PC-9 (cell line): ENCODE data around the gene PDE4D. TPM values are rescaled to one million over a fixed set of nuclear protein-coding genes. Genes with fewer than 3 reads are reported as not detected.

Experiments
- BruUV-seq: library from RNA; stranded (reverse); fragments of 400-500 nt; replicated peaks from 2 replicates; lab custom pipeline; 2021; lab: Mats Ljungman, UMichigan
- CTCF ChIA-PET: fragments of 300-600 bp; sonication (Branson Sonifier 250); formaldehyde crosslinking; loops from one replicate; lab custom pipeline; 2022; ENCODE audit warnings: antibody characterized with exemption; lab: Charles Lee
- POLR2A ChIA-PET: fragments of 300-600 bp; sonication (Branson Sonifier 250); formaldehyde crosslinking; loops from one replicate; lab custom pipeline; 2022; ENCODE audit warnings: antibody characterized with exemption; ENCODE audit not compliant: unreplicated experiment; lab: Charles Lee
- DNase-seq, 2 experiments: peaks; one replicate each; pipeline versions ENCODE4 v3.0.0 to v3.0.0-alpha.2; 2015 to 2022; ENCODE audit warnings: mixed read lengths in 1 of 2
- H2AFZ ChIP-seq: fragments of 200-600 bp; sonication (generic); 2 replicates; pipeline ENCODE4 v1.8.1; 2017; ENCODE audit warnings: antibody characterized with exemption
- H3F3A ChIP-seq: fragments of 200-600 bp; sonication (generic); 2 replicates; pipeline ENCODE4 v1.8.1; 2017; ENCODE audit warnings: antibody characterized with exemption, mild to moderate bottlenecking, low read depth; ENCODE audit not compliant: insufficient read depth
- H3K27ac ChIP-seq: fragments of 200-600 bp; sonication (generic); 2 replicates; pipeline ENCODE4 v1.6.1; 2016; ENCODE audit warnings: mixed run types
- H3K27me3 ChIP-seq: fragments of 200-600 bp; sonication (generic); 2 replicates; pipeline ENCODE4 v1.6.1; 2016; ENCODE audit warnings: low read depth, mixed run types; ENCODE audit not compliant: insufficient read depth
- H3K36me3 ChIP-seq: fragments of 200-600 bp; sonication (generic); 2 replicates; pipeline ENCODE4 v1.6.1; 2016; ENCODE audit warnings: low read depth, mixed run types
- H3K4me1 ChIP-seq: fragments of 200-600 bp; sonication (generic); replicated peaks from 2 replicates; pipeline ENCODE4 v1.6.1; 2016; ENCODE audit warnings: mixed run types; ENCODE audit not compliant: insufficient read depth
- H3K4me2 ChIP-seq: fragments of 200-600 bp; sonication (generic); 2 replicates; pipeline ENCODE4 v1.6.1; 2017; ENCODE audit warnings: mixed run types
- H3K4me3 ChIP-seq: fragments of 200-600 bp; sonication (generic); 2 replicates; pipeline ENCODE4 v1.6.1; 2016; ENCODE audit warnings: mixed run types
- H3K79me2 ChIP-seq: fragments of 200-600 bp; sonication (generic); 2 replicates; pipeline ENCODE4 v1.6.1; 2017; ENCODE audit warnings: low read depth, mixed run types
- H3K9me2 ChIP-seq: fragments of 200-600 bp; sonication (generic); 2 replicates; pipeline ENCODE4 v1.8.1; 2017; ENCODE audit warnings: mild to moderate bottlenecking; ENCODE audit not compliant: insufficient read depth
- H3K9me3 ChIP-seq: fragments of 200-600 bp; sonication (generic); 2 replicates; pipeline ENCODE4 v1.8.1; 2016; ENCODE audit warnings: low read depth; ENCODE audit not compliant: insufficient read depth
- H4K20me1 ChIP-seq: fragments of 200-600 bp; sonication (generic); 2 replicates; pipeline ENCODE4 v1.8.1; 2017; ENCODE audit not compliant: insufficient read depth
- EZH2 ChIP-seq: fragments of 200-600 bp; sonication (generic); IDR thresholded peaks from 2 replicates; pipeline ENCODE4 v1.8.0; 2017; ENCODE audit warnings: antibody characterized with exemption, low read depth
- intact Hi-C: fragments of 100-400 bp; cut with micrococcal nuclease; formaldehyde crosslinking; loops from one replicate; pipeline ENCODE4 v1.10.0; 2022; ENCODE audit not compliant: unreplicated experiment
- total RNA-seq: library from RNA; stranded (reverse); gene quantifications from 2 replicates; pipeline ENCODE4 v1.2.3, GENCODE V29; 2021
- TF ChIP-seq, protein P1 (sequence below): fragments of 200-600 bp; sonication (generic); conservative IDR thresholded peaks from 2 replicates; pipeline ENCODE4 v1.6.1; 2017; ENCODE audit warnings: mixed run types, antibody characterized with exemption, mild to moderate bottlenecking, moderate library complexity

Gene PDE4D
- total RNA-seq, 1 experiment from 2014 or later, result 9.8 TPM

DNA sequence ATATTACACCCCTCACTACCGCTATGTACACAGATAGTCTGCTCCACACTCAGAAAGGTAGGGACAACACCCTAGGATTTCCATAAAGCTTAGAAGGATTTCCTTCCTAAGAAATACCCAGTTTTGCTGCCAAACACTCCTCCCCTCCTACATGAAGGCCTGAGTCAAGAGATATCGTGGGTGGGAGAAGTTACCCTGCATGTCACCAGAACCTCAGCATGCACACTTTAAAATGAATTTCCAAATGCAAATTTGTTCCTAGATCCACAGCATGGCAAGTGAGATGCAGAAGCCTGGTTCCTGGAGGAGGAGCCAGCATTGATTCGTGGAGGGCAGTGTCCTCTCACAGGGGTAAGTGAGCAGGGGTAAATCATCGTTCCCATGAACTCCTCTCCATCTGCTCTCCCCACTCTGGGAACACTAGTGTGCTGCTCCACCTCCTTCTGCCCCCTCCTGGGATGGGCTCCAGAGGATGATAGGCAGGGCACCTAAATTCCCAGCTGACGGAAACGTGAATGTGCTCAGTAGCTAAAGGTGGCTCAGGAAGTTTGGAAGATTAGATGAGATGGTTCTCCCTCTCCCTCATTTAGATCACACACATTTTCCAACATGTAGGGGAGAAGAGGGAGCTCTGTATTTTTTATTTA lies 76.7 kb downstream of the PDE4D start:
- Histone ChIP-seq H3K4me2 (no peak overlapping the region), H4K20me1 (no peaks in the 10 kb centered on the region), H3K27ac (no peak overlapping the region), H3K79me2 (no peaks in the 10 kb centered on the region), H3K4me3 (no peak overlapping the region), H3F3A (no peaks in the 10 kb centered on the region), H3K4me1 (0 out of 2 replicates have a peak, but pooled peaks cover 4% of the 10 kb centered on the region), H2AFZ (no peak overlapping the region), H3K9me3 (no peaks in the 10 kb centered on the region), H3K36me3 (no peaks in the 10 kb centered on the region), H3K9me2 (no peaks in the 10 kb centered on the region), H3K27me3 (no peaks in the 10 kb centered on the region)
- DNase-seq, result no peak
- no TSS peak for BruUV-seq
- ChIA-PET CTCF (no interaction called here), POLR2A (no interaction called here)
- TF ChIP-seq, protein P1, sequence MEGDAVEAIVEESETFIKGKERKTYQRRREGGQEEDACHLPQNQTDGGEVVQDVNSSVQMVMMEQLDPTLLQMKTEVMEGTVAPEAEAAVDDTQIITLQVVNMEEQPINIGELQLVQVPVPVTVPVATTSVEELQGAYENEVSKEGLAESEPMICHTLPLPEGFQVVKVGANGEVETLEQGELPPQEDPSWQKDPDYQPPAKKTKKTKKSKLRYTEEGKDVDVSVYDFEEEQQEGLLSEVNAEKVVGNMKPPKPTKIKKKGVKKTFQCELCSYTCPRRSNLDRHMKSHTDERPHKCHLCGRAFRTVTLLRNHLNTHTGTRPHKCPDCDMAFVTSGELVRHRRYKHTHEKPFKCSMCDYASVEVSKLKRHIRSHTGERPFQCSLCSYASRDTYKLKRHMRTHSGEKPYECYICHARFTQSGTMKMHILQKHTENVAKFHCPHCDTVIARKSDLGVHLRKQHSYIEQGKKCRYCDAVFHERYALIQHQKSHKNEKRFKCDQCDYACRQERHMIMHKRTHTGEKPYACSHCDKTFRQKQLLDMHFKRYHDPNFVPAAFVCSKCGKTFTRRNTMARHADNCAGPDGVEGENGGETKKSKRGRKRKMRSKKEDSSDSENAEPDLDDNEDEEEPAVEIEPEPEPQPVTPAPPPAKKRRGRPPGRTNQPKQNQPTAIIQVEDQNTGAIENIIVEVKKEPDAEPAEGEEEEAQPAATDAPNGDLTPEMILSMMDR, result no peak
- intact Hi-C loops, result no loop called here

DNA sequence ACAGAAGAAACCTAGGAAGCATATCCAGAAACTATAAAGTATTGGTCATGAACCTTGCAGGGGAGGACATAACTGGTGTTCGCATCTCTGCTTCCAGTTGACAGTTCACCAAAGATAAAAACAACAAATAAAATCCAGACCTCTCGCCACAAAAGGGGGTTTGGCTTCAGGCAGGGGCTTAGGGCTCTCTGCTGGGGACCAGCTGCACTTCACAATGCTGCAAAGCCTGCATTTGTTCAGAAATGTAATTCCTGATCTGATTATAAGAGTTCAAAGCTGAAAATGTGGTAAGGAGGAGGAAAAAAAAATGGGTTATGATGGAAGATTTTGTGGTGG lies 79.0 kb downstream of the PDE4D start:
- Histone ChIP-seq H3K79me2 (no peaks in the 10 kb centered on the region), H3F3A (no peaks in the 10 kb centered on the region), H3K4me1 (0 out of 2 replicates have a peak, but pooled peaks cover 4% of the 10 kb centered on the region), H3K27ac (peak overlapping the region; percentile 33; the same call in 1 of the 2 replicates), H3K36me3 (no peaks in the 10 kb centered on the region), H3K9me3 (no peaks in the 10 kb centered on the region), H3K4me3 (no peak overlapping the region), H3K27me3 (no peaks in the 10 kb centered on the region), H2AFZ (no peak overlapping the region), H4K20me1 (no peaks in the 10 kb centered on the region), H3K9me2 (no peaks in the 10 kb centered on the region), H3K4me2 (no peak overlapping the region)
- no peak for DNase-seq
- ChIA-PET CTCF (interaction anchor here (0.6 to 0.8 kb wide), 3 partner anchors 75 to 261 kb away, joined by 3 to 7 read pairs (median 4); no protein-coding TSS in a partner anchor), POLR2A (interaction anchor here (0.6 kb wide), 1 partner anchor 751 kb away, joined by 19 read pairs; no protein-coding TSS in a partner anchor)
- intact Hi-C loops, result loop anchor here (1.0 to 5.0 kb wide), 4 partner anchors 347 to 1113 kb away; no protein-coding TSS in a partner anchor
- TF ChIP-seq, protein P1, result no peak
- no TSS peak for BruUV-seq

DNA sequence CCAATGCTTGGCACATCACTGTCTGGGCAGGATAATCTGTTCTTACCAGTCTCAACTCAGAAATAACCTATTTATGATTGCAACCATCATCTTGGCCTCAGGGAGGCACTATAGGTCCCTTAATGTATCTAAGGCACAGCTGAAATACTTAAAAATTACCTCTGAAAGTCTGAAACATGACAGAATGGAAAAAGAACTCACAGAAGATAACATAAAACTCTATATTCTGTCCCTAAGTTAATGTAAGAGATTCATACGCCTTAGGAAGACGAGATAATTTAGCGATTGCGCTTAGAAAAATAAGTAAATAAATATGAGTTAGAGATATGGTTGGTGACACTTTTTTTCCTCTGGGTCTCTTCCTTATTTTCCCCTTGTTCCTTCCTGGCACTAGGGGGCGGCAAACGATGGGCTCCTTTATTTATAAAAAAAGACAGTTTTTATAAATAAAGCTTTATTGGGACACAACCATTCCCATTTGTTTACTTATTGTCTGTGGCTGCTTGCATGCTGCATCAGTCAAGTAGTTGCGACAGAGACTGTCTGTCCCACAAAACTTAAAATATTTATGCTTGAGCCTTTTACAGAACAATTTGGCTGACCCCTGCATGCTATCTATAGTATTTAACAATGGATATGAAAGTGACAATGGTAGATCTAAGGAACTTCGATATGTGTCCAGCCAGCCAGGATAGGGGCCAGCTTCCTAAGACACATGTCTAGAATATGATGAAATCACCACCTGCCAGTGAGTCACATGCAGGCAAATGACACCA lies 79.6 kb downstream of the PDE4D start:
- POLR2A ChIA-PET, result interaction anchor here (0.6 kb wide), 1 partner anchor 751 kb away, joined by 19 read pairs; no protein-coding TSS in a partner anchor
- Histone ChIP-seq H3K4me2 (peak overlapping the region; percentile 62; the same call in 1 of the 2 replicates), H3K27ac (peak overlapping the region; percentile 33), H3K27me3 (no peaks in the 10 kb centered on the region), H3K36me3 (no peaks in the 10 kb centered on the region), H4K20me1 (no peaks in the 10 kb centered on the region), H3K79me2 (no peaks in the 10 kb centered on the region), H3K9me2 (no peaks in the 10 kb centered on the region), H3K4me1 (0 out of 2 replicates have a peak, but pooled peaks cover 4% of the 10 kb centered on the region), H2AFZ (no peak overlapping the region), H3K9me3 (no peaks in the 10 kb centered on the region), H3F3A (no peaks in the 10 kb centered on the region), H3K4me3 (no peak overlapping the region; the same call in 1 of the 2 replicates)
- CTCF ChIA-PET, result interaction anchor here (0.6 to 1.0 kb wide), 3 partner anchors 110 to 1703 kb away, joined by 3 to 4 read pairs (median 3); no protein-coding TSS in a partner anchor
- intact Hi-C loops, result loop anchor here (1.0 to 5.0 kb wide), 6 partner anchors 109 to 1113 kb away; no protein-coding TSS in a partner anchor
- BruUV-seq, result no TSS peak
- peak; percentile 41 to 61 for DNase-seq
- no peak for TF ChIP-seq EZH2
- TF ChIP-seq, protein P1, result peak; percentile 87
